ENCODE data around the gene EXOC3L4. TPM values are rescaled to one million over a fixed set of nuclear protein-coding genes. Genes with fewer than 3 reads are reported as not detected.

The EXOC3L4 gene
- total and polyA plus RNA-seq, 8 donors = 1.3 to 82.8 (median 16.2) TPM

GRCh38 chr14:103055695-103056094, 38.8 kb upstream of the EXOC3L4 start:
- H3K4me1 ChIP-seq = peaks cover 35 to 77% (median 61%) of the 10 kb centered on the region in 4 donors
- no peaks in the 10 kb centered on the region for H3K9me3 ChIP-seq
- H3K36me3 ChIP-seq = no peaks in the 10 kb centered on the region
- peak overlapping the region; percentile 87 to 96 (median 95) for H3K4me3 ChIP-seq
- 21 to 43% (median 36%) methylated on average over 8 of the region's 8 CpGs for WGBS, 5 donors
- intact Hi-C loops (cut with DNase I; ENCODE audit: low total_unique reads) = no loop called here
- H3K27ac ChIP-seq = peak overlapping the region; percentile 42 to 96 (median 95)
- DNase-seq = no peak
- H3K27me3 ChIP-seq = peaks cover 0 to 9% (median 0%) of the 10 kb centered on the region in 3 donors
- TF ChIP-seq POLR2AphosphoS5 (IDR thresholded peaks at IDR 0.05) (peak in 1 of 3 donors; percentile 10), POLR2A (IDR thresholded peaks at IDR 0.05) (no peak), EP300 (IDR thresholded peaks at IDR 0.05) (no peak), CTCF (IDR thresholded peaks at IDR 0.05) (no peak)

GRCh38 chr14:103056322-103057027, 38.0 kb upstream of the EXOC3L4 start:
- Histone ChIP-seq H3K27me3 (peaks cover 0 to 9% (median 0%) of the 10 kb centered on the region in 3 donors), H3K9me3 (no peaks in the 10 kb centered on the region), H3K4me1 (peaks cover 29 to 69% (median 58%) of the 10 kb centered on the region in 4 donors), H3K27ac (peak overlapping the region; percentile 92 to 98 (median 96)), H3K36me3 (no peaks in the 10 kb centered on the region), H3K4me3 (peak overlapping the region; percentile 87 to 96 (median 95))
- TF ChIP-seq POLR2AphosphoS5 (IDR thresholded peaks at IDR 0.05) (peak in 1 of 3 donors; percentile 29), POLR2A (IDR thresholded peaks at IDR 0.05) (no peak), CTCF (IDR thresholded peaks at IDR 0.05) (no peak), EP300 (IDR thresholded peaks at IDR 0.05) (no peak)
- 1 to 2% (median 1%) methylated on average over 38 to 50 of the region's 50 CpGs for WGBS, 5 donors
- intact Hi-C loops (cut with DNase I; ENCODE audit: low total_unique reads) = no loop called here
- peak; percentile 55 to 89 for DNase-seq

DNA sequence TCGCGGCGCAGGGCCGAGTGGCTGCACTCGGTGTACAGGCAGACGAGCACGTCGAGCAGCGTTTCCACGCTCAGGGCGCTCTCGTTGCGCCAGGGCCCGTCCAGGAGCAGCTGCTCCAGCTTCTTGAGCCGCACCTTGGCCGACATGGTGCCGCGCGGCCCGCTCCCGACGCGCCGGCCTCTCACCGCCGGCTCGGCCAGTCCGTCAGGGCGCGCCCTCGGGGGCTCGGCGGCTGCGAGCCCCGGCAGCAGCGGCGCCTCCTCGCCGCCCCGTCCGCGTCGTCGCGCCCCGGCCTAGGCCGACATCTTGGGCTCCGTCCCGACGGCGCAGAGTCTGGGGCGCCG, 37.5 kb upstream of the EXOC3L4 start:
- Histone ChIP-seq H3K36me3 (no peaks in the 10 kb centered on the region), H3K4me3 (peak overlapping the region; percentile 87 to 96 (median 95)), H3K9me3 (no peaks in the 10 kb centered on the region), H3K27ac (peak overlapping the region; percentile 92 to 98 (median 96)), H3K4me1 (peaks cover 25 to 64% (median 55%) of the 10 kb centered on the region in 4 donors), H3K27me3 (peaks cover 0 to 9% (median 0%) of the 10 kb centered on the region in 3 donors)
- no peak for TF ChIP-seq POLR2AphosphoS5 (IDR thresholded peaks at IDR 0.05)
- intact Hi-C loops (cut with DNase I; ENCODE audit: low total_unique reads) = no loop called here
- peak in 1 of 2 donors; percentile 64 for DNase-seq
- WGBS, 5 donors = 0 to 3% (median 1%) methylated on average over 35 to 53 of the region's 53 CpGs; no CpG with 5 or more reads in 1 of the 5 donors

GRCh38 chr14:103057372-103058163, 37.0 kb upstream of the EXOC3L4 start, which contains the start of gene CDC42BPB:
Gene CDC42BPB, minus strand, starts transcription at chr14:103057549. Its CDS starts 376 bp downstream, at chr14:103057173.
- peaks cover 0 to 9% (median 0%) of the 10 kb centered on the region in 3 donors for H3K27me3 ChIP-seq
- DNase-seq = peak; percentile 92 to 97
- H3K27ac ChIP-seq = peak within 1 kb of the TSS; percentile 92 to 98 (median 96)
- 0 to 11% (median 1%) methylated on average over 4 to 113 of the region's 113 CpGs for WGBS, 5 donors
- H3K36me3 ChIP-seq = no peaks in the 10 kb centered on the region
- TF ChIP-seq EP300 (IDR thresholded peaks at IDR 0.05) (no peak), POLR2A (IDR thresholded peaks at IDR 0.05) (no peak), POLR2AphosphoS5 (IDR thresholded peaks at IDR 0.05) (peak in 2 of 3 donors; percentile 17), CTCF (IDR thresholded peaks at IDR 0.05) (no peak)
- peak within 1 kb of the TSS; percentile 87 to 96 (median 95) for H3K4me3 ChIP-seq
- no peaks in the 10 kb centered on the region for H3K9me3 ChIP-seq
- H3K4me1 ChIP-seq = peaks cover 25 to 59% (median 52%) of the 10 kb centered on the region in 4 donors
- intact Hi-C loops (cut with DNase I; ENCODE audit: low total_unique reads) = no loop called here
